Spleen (tissue), 7 donors: ENCODE data around the gene CACNB1.

Experiments
- CTCF ChIP-seq, 11 experiments: fragments of 200-600 bp in 7 of 11; fragments of 450-650 bp in 4 of 11; sonication (generic) in 4 of 11; IDR thresholded peaks in 8 of 11; conservative IDR thresholded peaks in 3 of 11; 1 replicate in 7 of 11; 2 replicates in 4 of 11; pipeline versions ENCODE4 v1.4.0 to v1.8.0; 2016 to 2021; ENCODE audit warnings: antibody characterized with exemption in 11 of 11, inconsistent platforms in 4 of 11, mild to moderate bottlenecking in 1 of 11
- POLR2A ChIP-seq, 3 donors: fragments of 450-650 bp; IDR thresholded peaks; one replicate each; pipeline ENCODE4 v1.5.1; 2017; ENCODE audit warnings: antibody characterized with exemption in 3 of 3, mild to moderate bottlenecking in 1 of 3
- donor health status: DM: no; HTN: no; CAD: no; lungs with moderate emphysema.
- donor health status: DM: no; HTN: no; CAD: no.
- donor health status: DM: no; HTN: no; CAD: no.

- no peak for TF ChIP-seq CTCF (IDR thresholded peaks at IDR 0.05 in 8 of 11, conservative IDR thresholded peaks at IDR 0.05 in 3 of 11)
- TF ChIP-seq POLR2A (IDR thresholded peaks at IDR 0.05), result no peak
These were observed 62.6 kb downstream of the CACNB1 start for GRCh38 chr17:39134878-39135277.
